NCI-H510A treated with DMSO at 0.1 percent for 48 hours (cell line): ENCODE results near the gene TCP1.
"Not testable (repeated sequence)": the region's sequence is repeated elsewhere in the genome, so short reads cannot be mapped to it uniquely, and the experiment has no call there.

Source experiments
- DNase-seq: peaks from one replicate; lab custom pipeline; 2025; lab: John Stamatoyannopoulos, UW

TCP1 gene

GRCh38 chr6:159789377-159790148 lies at the start of gene TCP1:
TCP1 (minus strand) TSS chr6:159789602; CDS start chr6:159789468, 134 bp downstream.
- DNase-seq, result peak; percentile 96

GRCh38 chr6:159838020-159838744 lies 48.8 kb upstream of the TCP1 start:
- DNase-seq, result no peak

GRCh38 chr6:159837511-159837910 lies 48.1 kb upstream of the TCP1 start:
- no peak for DNase-seq

GRCh38 chr6:159836718-159837490 lies 47.5 kb upstream of the TCP1 start:
- DNase-seq, result no peak

- DNase-seq, result no peak
Observed at GRCh38 chr6:159833997-159834603, 44.7 kb upstream of the TCP1 start.

GRCh38 chr6:159833556-159833955 lies 44.2 kb upstream of the TCP1 start:
- no peak for DNase-seq

- no peak for DNase-seq
Observed at GRCh38 chr6:159832946-159833345, 43.5 kb upstream of the TCP1 start.

GRCh38 chr6:159831373-159831679 lies 41.9 kb upstream of the TCP1 start:
- DNase-seq, result peak; percentile 7

- no peak for DNase-seq
Observed at GRCh38 chr6:159830501-159831372, 41.3 kb upstream of the TCP1 start.

GRCh38 chr6:159829526-159829925 lies 40.1 kb upstream of the TCP1 start:
- no peak for DNase-seq

GRCh38 chr6:159828074-159828473 lies 38.7 kb upstream of the TCP1 start:
- DNase-seq, result no peak

- peak; percentile 40 for DNase-seq
Observed at GRCh38 chr6:159826968-159827647, 37.7 kb upstream of the TCP1 start.

- no peak for DNase-seq
Observed at GRCh38 chr6:159826004-159826403, 36.6 kb upstream of the TCP1 start.

- DNase-seq, result not testable (repeated sequence)
Observed at GRCh38 chr6:159824690-159825089, 35.3 kb upstream of the TCP1 start.

GRCh38 chr6:159823953-159824352 lies 34.6 kb upstream of the TCP1 start:
- DNase-seq, result no peak

GRCh38 chr6:159821726-159822125 lies 32.3 kb upstream of the TCP1 start:
- no peak for DNase-seq

- no peak for DNase-seq
Observed at GRCh38 chr6:159821122-159821521, 31.7 kb upstream of the TCP1 start.

GRCh38 chr6:159819932-159820640 lies 30.7 kb upstream of the TCP1 start:
- no peak for DNase-seq

GRCh38 chr6:159819098-159819497 lies 29.7 kb upstream of the TCP1 start:
- no peak for DNase-seq
